Cardiac muscle cell (in vitro differentiated cells and primary cell): ENCODE data around the gene CAMP. TPM values are rescaled to one million over a fixed set of nuclear protein-coding genes. Genes with fewer than 3 reads are reported as not detected.

Source experiments
- DNase-seq, 2 donors: peaks; one replicate each; pipeline versions ENCODE4 v3.0.0 to v3.0.0-alpha.2; 2010 to 2017; ENCODE audit warnings: low read depth in 1 of 2, low spot score in 1 of 2
- H3K27ac ChIP-seq: fragments of 200-600 bp; sonication (generic); 2 replicates; pipeline ENCODE4 v1.5.1; 2016
- H3K27me3 ChIP-seq: fragments of 200-600 bp; sonication (generic); 2 replicates; pipeline ENCODE4 v1.6.0; 2016; ENCODE audit warnings: control low read depth
- H3K36me3 ChIP-seq: fragments of 200-600 bp; sonication (generic); 2 replicates; pipeline ENCODE4 v1.5.1; 2016; ENCODE audit warnings: control low read depth
- H3K4me1 ChIP-seq: fragments of 200-600 bp; sonication (generic); 2 replicates; pipeline ENCODE4 v1.8.1; 2017; ENCODE audit warnings: low read depth, mild to moderate bottlenecking, mixed run types
- H3K4me3 ChIP-seq: fragments of 200-600 bp; sonication (generic); 2 replicates; pipeline ENCODE4 v1.5.1; 2016; ENCODE audit warnings: mild to moderate bottlenecking
- H3K9me3 ChIP-seq: fragments of 200-600 bp; sonication (generic); 2 replicates; pipeline ENCODE4 v1.5.1; 2017; ENCODE audit warnings: low read depth, mild to moderate bottlenecking, control low read depth
- CTCF ChIP-seq: IDR thresholded peaks from 2 replicates; pipeline ENCODE4 v1.5.1; 2012; ENCODE audit warnings: low read depth, mild to moderate bottlenecking, low read length
- polyA plus RNA-seq: library from polyadenylated mRNA; unstranded; fragments of >200 nt; fragmentation: Nextera tagmentation; extraction: Ambion mirVana; gene quantifications from 2 replicates; pipeline ENCODE4 v1.2.1, GENCODE V29; 2016
- total RNA-seq: library from RNA; depleted of rRNA; stranded (reverse); fragments of >200 nt; gene quantifications from 2 replicates; pipeline ENCODE4 v1.2.3, GENCODE V29; 2016

CAMP gene
- total and polyA plus RNA-seq, 2 experiments from 2014 or later, result not detected

- peaks cover 3% of the 10 kb centered on the region for H3K36me3 ChIP-seq
- no peak for TF ChIP-seq CTCF
- no peak for DNase-seq
- H3K4me3 ChIP-seq, result no peak overlapping the region
- no peaks in the 10 kb centered on the region for H3K27me3 ChIP-seq
- H3K27ac ChIP-seq, result no peak overlapping the region
- peaks cover 7% of the 10 kb centered on the region for H3K4me1 ChIP-seq
- no peaks in the 10 kb centered on the region for H3K9me3 ChIP-seq
Measured at GRCh38 chr3:48189321-48189720, 34.0 kb upstream of the CAMP start.

GRCh38 chr3:48190911-48191310, 32.4 kb upstream of the CAMP start:
- no peaks in the 10 kb centered on the region for H3K36me3 ChIP-seq
- H3K4me1 ChIP-seq, result peaks cover 7% of the 10 kb centered on the region
- no peaks in the 10 kb centered on the region for H3K9me3 ChIP-seq
- TF ChIP-seq CTCF, result no peak
- no peak overlapping the region for H3K4me3 ChIP-seq
- H3K27me3 ChIP-seq, result no peaks in the 10 kb centered on the region
- no peak for DNase-seq
- no peak overlapping the region for H3K27ac ChIP-seq

- Histone ChIP-seq H3K36me3 (no peaks in the 10 kb centered on the region), H3K27me3 (no peaks in the 10 kb centered on the region), H3K4me3 (no peak overlapping the region), H3K27ac (no peak overlapping the region), H3K4me1 (no peaks in the 10 kb centered on the region), H3K9me3 (no peaks in the 10 kb centered on the region)
- TF ChIP-seq CTCF, result peak; percentile 89
- DNase-seq, result peak; percentile 74 to 75
Measured at GRCh38 chr3:48194446-48195071, 28.7 kb upstream of the CAMP start.

- no peak for DNase-seq
- Histone ChIP-seq H3K36me3 (no peaks in the 10 kb centered on the region), H3K4me3 (no peak overlapping the region), H3K4me1 (no peaks in the 10 kb centered on the region), H3K9me3 (no peaks in the 10 kb centered on the region), H3K27ac (no peak overlapping the region), H3K27me3 (no peaks in the 10 kb centered on the region)
- TF ChIP-seq CTCF, result no peak
Measured at GRCh38 chr3:48196611-48197010, 26.7 kb upstream of the CAMP start.

GRCh38 chr3:48199117-48199516, 24.2 kb upstream of the CAMP start:
- DNase-seq, result no peak
- H3K4me1 ChIP-seq, result no peaks in the 10 kb centered on the region
- H3K27ac ChIP-seq, result no peak overlapping the region
- no peak overlapping the region for H3K4me3 ChIP-seq
- no peaks in the 10 kb centered on the region for H3K27me3 ChIP-seq
- H3K36me3 ChIP-seq, result no peaks in the 10 kb centered on the region
- H3K9me3 ChIP-seq, result no peaks in the 10 kb centered on the region
- TF ChIP-seq CTCF, result no peak
